Spleen (tissue), 7 donors: ENCODE measurements around the gene CAPN9.

Experiments
- POLR2A ChIP-seq, 3 donors: fragments of 450-650 bp; IDR thresholded peaks; one replicate each; pipeline ENCODE4 v1.5.1; 2017; ENCODE audit warnings: antibody characterized with exemption in 3 of 3, mild to moderate bottlenecking in 1 of 3
- POLR2AphosphoS5 ChIP-seq, 3 donors: sonication (generic); formaldehyde crosslinking; IDR thresholded peaks; one replicate each; pipeline ENCODE4 v1.5.1; 2017; ENCODE audit warnings: antibody characterized with exemption in 3 of 3
- TF ChIP-seq, protein P1 (sequence below), 11 experiments: fragments of 200-600 bp in 7 of 11; fragments of 450-650 bp in 4 of 11; sonication (generic) in 4 of 11; IDR thresholded peaks in 8 of 11; conservative IDR thresholded peaks in 3 of 11; 1 replicate in 7 of 11; 2 replicates in 4 of 11; pipeline versions ENCODE4 v1.4.0 to v1.8.0; 2016 to 2021; ENCODE audit warnings: antibody characterized with exemption in 11 of 11, inconsistent platforms in 4 of 11, mild to moderate bottlenecking in 1 of 11
- donor health status: DM: no; HTN: no; CAD: no; lungs with moderate emphysema.
- donor health status: DM: no; HTN: no; CAD: no.
- donor health status: DM: no; HTN: no; CAD: no.

DNA sequence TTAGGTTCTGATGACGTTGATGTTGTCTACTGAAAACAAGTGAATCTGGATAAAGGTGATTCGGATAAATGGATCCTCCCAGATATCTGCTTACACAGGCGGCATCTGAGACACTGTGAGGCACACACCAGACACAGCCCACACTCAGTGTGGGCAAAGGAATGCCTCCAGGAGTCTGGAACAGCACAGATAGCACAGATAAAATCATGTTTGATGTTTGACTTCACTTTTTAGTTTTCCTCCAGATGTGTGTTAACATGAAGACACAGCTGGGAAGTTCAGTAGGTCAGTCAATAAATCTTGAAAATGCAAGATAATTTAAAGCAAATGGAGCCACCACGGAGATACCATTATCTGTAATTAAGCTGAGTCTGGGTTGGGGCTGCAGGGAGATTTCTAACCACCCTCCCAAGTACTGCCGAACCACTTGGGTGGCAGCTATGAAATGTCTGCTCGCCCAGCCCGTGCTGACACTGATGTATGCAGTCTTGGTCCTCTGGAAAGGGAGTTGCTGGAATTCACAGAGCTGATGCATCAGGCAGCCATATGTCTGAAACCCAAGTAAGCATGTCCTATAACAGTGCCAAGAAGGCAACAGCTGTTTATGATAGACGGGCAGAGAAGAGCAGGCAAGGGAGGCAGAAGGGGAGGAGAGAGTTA lies 11.7 kb downstream of the CAPN9 start:
- TF ChIP-seq, protein P1, sequence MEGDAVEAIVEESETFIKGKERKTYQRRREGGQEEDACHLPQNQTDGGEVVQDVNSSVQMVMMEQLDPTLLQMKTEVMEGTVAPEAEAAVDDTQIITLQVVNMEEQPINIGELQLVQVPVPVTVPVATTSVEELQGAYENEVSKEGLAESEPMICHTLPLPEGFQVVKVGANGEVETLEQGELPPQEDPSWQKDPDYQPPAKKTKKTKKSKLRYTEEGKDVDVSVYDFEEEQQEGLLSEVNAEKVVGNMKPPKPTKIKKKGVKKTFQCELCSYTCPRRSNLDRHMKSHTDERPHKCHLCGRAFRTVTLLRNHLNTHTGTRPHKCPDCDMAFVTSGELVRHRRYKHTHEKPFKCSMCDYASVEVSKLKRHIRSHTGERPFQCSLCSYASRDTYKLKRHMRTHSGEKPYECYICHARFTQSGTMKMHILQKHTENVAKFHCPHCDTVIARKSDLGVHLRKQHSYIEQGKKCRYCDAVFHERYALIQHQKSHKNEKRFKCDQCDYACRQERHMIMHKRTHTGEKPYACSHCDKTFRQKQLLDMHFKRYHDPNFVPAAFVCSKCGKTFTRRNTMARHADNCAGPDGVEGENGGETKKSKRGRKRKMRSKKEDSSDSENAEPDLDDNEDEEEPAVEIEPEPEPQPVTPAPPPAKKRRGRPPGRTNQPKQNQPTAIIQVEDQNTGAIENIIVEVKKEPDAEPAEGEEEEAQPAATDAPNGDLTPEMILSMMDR (IDR thresholded peaks at IDR 0.05 in 8 of 11, conservative IDR thresholded peaks at IDR 0.05 in 3 of 11): no peak
- TF ChIP-seq POLR2A (IDR thresholded peaks at IDR 0.05) (no peak), POLR2AphosphoS5 (IDR thresholded peaks at IDR 0.05) (no peak)
